Astrocyte of the cerebellum (primary cell): ENCODE results near the gene LRRTM4.

Source experiments
- DNase-seq: peaks from one replicate; pipeline ENCODE4 v3.0.0-alpha.2; 2011; ENCODE audit warnings: low read depth
- H3K4me3 ChIP-seq: 2 replicates; pipeline ENCODE4 v1.5.1; 2011; ENCODE audit warnings: mild to moderate bottlenecking, low read depth, low read length, moderate library complexity
- CTCF ChIP-seq: IDR thresholded peaks from 2 replicates; pipeline ENCODE4 v1.5.1; 2012; ENCODE audit warnings: low read length, low read depth, moderate library complexity, mild to moderate bottlenecking; ENCODE audit errors: missing control alignments
- in situ Hi-C: cut with HindIII; loops from 2 replicates; pipeline ENCODE4 v1.10.0; 2017; ENCODE audit warnings: low sequenced_read_pairs

LRRTM4 gene

GRCh38 chr2:77518311-77518710 is 3.9 kb downstream of the LRRTM4 start:
- TF ChIP-seq CTCF: no peak
- no peak overlapping the region for H3K4me3 ChIP-seq
- DNase-seq: no peak
- in situ Hi-C loops: no loop called here

GRCh38 chr2:77513191-77513590 is 9.0 kb downstream of the LRRTM4 start:
- no peak for TF ChIP-seq CTCF

GRCh38 chr2:77512507-77512906 is 9.7 kb downstream of the LRRTM4 start:
- TF ChIP-seq CTCF: no peak
- in situ Hi-C loops: no loop called here
- H3K4me3 ChIP-seq: no peak overlapping the region
- DNase-seq: peak; percentile 15

More at GRCh38 chr2:77513191-77513590, 9.0 kb downstream of the LRRTM4 start:
- no peak for DNase-seq
- no peak overlapping the region for H3K4me3 ChIP-seq
- in situ Hi-C loops: no loop called here

- no peak for DNase-seq
- no peak for TF ChIP-seq CTCF
- in situ Hi-C loops: no loop called here
- no peak overlapping the region for H3K4me3 ChIP-seq
These were observed 13.7 kb downstream of the LRRTM4 start for GRCh38 chr2:77508511-77508910.

GRCh38 chr2:77507657-77508056 is 14.5 kb downstream of the LRRTM4 start:
- in situ Hi-C loops: no loop called here
- no peak for TF ChIP-seq CTCF
- DNase-seq: no peak
- H3K4me3 ChIP-seq: no peak overlapping the region

GRCh38 chr2:77488141-77488540 is 34.0 kb downstream of the LRRTM4 start:
- no peak for TF ChIP-seq CTCF
- no peak for DNase-seq
- in situ Hi-C loops: no loop called here
- no peak overlapping the region for H3K4me3 ChIP-seq
